Smooth muscle cell (in vitro differentiated cells): ENCODE data around the gene ACOXL. TPM values are rescaled to one million over a fixed set of nuclear protein-coding genes. Genes with fewer than 3 reads are reported as not detected.

Source experiments
- DNase-seq: peaks from one replicate; lab custom pipeline; 2025; ENCODE audit not compliant: unreplicated experiment; lab: John Stamatoyannopoulos, UW
- H2AFZ ChIP-seq: fragments of 200-600 bp; sonication (generic); 2 replicates; pipeline ENCODE4 v1.6.0; 2016; ENCODE audit warnings: antibody characterized with exemption, low read depth, mild to moderate bottlenecking
- H3F3A ChIP-seq: fragments of 200-600 bp; sonication (generic); 2 replicates; pipeline ENCODE4 v1.6.0; 2017; ENCODE audit warnings: antibody characterized with exemption, low read depth
- H3K27ac ChIP-seq: fragments of 200-600 bp; sonication (generic); 2 replicates; pipeline ENCODE4 v1.5.1; 2016; ENCODE audit warnings: low read depth, mild to moderate bottlenecking
- H3K27me3 ChIP-seq: fragments of 200-600 bp; sonication (generic); 2 replicates; pipeline ENCODE4 v1.6.1; 2016; ENCODE audit warnings: low read depth, mild to moderate bottlenecking
- H3K36me3 ChIP-seq: fragments of 200-600 bp; sonication (generic); 2 replicates; pipeline ENCODE4 v1.5.1; 2016; ENCODE audit warnings: low read depth
- H3K4me1 ChIP-seq: fragments of 200-600 bp; sonication (generic); 2 replicates; pipeline ENCODE4 v1.5.1; 2016; ENCODE audit warnings: low read depth
- H3K4me2 ChIP-seq: fragments of 200-600 bp; sonication (generic); 2 replicates; pipeline ENCODE4 v1.6.0; 2016; ENCODE audit warnings: mild to moderate bottlenecking
- H3K4me3 ChIP-seq: fragments of 200-600 bp; sonication (generic); 2 replicates; pipeline ENCODE4 v1.5.1; 2016; ENCODE audit warnings: mild to moderate bottlenecking
- H3K79me2 ChIP-seq: fragments of 200-600 bp; sonication (generic); 2 replicates; pipeline ENCODE4 v1.6.0; 2016; ENCODE audit warnings: low read depth, mild to moderate bottlenecking
- H3K9ac ChIP-seq: fragments of 200-600 bp; sonication (generic); 2 replicates; pipeline ENCODE4 v1.6.0; 2016; ENCODE audit warnings: low read depth
- H3K9me3 ChIP-seq: fragments of 200-600 bp; sonication (generic); replicated peaks from 2 replicates; pipeline ENCODE4 v1.5.1; 2016; ENCODE audit warnings: low read depth
- H4K20me1 ChIP-seq: fragments of 200-600 bp; sonication (generic); 2 replicates; pipeline ENCODE4 v1.6.0; 2016; ENCODE audit warnings: low read depth
- CTCF ChIP-seq: fragments of 200-600 bp; sonication (generic); IDR thresholded peaks from 2 replicates; pipeline ENCODE4 v1.5.1; 2017; ENCODE audit warnings: borderline replicate concordance, mild to moderate bottlenecking, antibody characterized with exemption; ENCODE audit not compliant: insufficient read depth, poor library complexity, severe bottlenecking
- WGBS: methylation state at CpG from one replicate; pipeline ENCODE4 v1.1.7; 2016; ENCODE audit warnings: low lambda C conversion rate; 5-methylcytosine and 5-hydroxymethylcytosine counted together
- polyA plus RNA-seq: library from polyadenylated mRNA; unstranded; fragments of >200 nt; fragmentation: Nextera tagmentation; extraction: Ambion mirVana; gene quantifications from 2 replicates; pipeline ENCODE4 v1.2.1, GENCODE V29; 2016
- total RNA-seq: library from RNA; depleted of rRNA; stranded (reverse); fragments of >200 nt; gene quantifications from 2 replicates; pipeline ENCODE4 v1.2.3, GENCODE V29; 2014

ACOXL gene
- total and polyA plus RNA-seq, 2 experiments from 2014 or later: not detected

GRCh38 chr2:110764931-110765330, 32.6 kb downstream of the ACOXL start:
- Histone ChIP-seq H3K4me2 (no peak overlapping the region), H2AFZ (no peak overlapping the region), H3K36me3 (no peaks in the 10 kb centered on the region), H4K20me1 (no peaks in the 10 kb centered on the region), H3K9me3 (no peaks in the 10 kb centered on the region), H3K27ac (no peak overlapping the region), H3K9ac (no peak overlapping the region), H3F3A (no peaks in the 10 kb centered on the region), H3K27me3 (peaks cover 61% of the 10 kb centered on the region), H3K79me2 (no peaks in the 10 kb centered on the region), H3K4me1 (peaks cover 5% of the 10 kb centered on the region), H3K4me3 (no peak overlapping the region)
- WGBS: 88% methylated on average over 1 of the region's 1 CpG
- DNase-seq: no peak
- TF ChIP-seq CTCF: no peak

GRCh38 chr2:110766291-110766690, 33.9 kb downstream of the ACOXL start:
- no peak for DNase-seq
- Histone ChIP-seq H3K4me2 (no peak overlapping the region), H3K4me3 (no peak overlapping the region), H3K9me3 (no peaks in the 10 kb centered on the region), H3K9ac (no peak overlapping the region), H3K36me3 (no peaks in the 10 kb centered on the region), H3K4me1 (peaks cover 5% of the 10 kb centered on the region), H4K20me1 (no peaks in the 10 kb centered on the region), H3K27me3 (peaks cover 64% of the 10 kb centered on the region), H3K27ac (no peak overlapping the region), H3F3A (no peaks in the 10 kb centered on the region), H2AFZ (no peak overlapping the region), H3K79me2 (no peaks in the 10 kb centered on the region)
- WGBS: 87% methylated on average over 3 of the region's 3 CpGs
- TF ChIP-seq CTCF: no peak

GRCh38 chr2:110768591-110768990, 36.2 kb downstream of the ACOXL start:
- H2AFZ ChIP-seq: no peak overlapping the region
- DNase-seq: no peak
- no peaks in the 10 kb centered on the region for H3K79me2 ChIP-seq
- no peak overlapping the region for H3K9ac ChIP-seq
- H3K4me2 ChIP-seq: no peak overlapping the region
- no peaks in the 10 kb centered on the region for H3K9me3 ChIP-seq
- H3K4me1 ChIP-seq: peaks cover 13% of the 10 kb centered on the region
- no peak overlapping the region for H3K27ac ChIP-seq
- H3K36me3 ChIP-seq: no peaks in the 10 kb centered on the region
- 57% methylated on average over 10 of the region's 10 CpGs for WGBS
- peaks cover 81% of the 10 kb centered on the region for H3K27me3 ChIP-seq
- H3K4me3 ChIP-seq: no peak overlapping the region
- H3F3A ChIP-seq: no peaks in the 10 kb centered on the region
- no peak for TF ChIP-seq CTCF
- H4K20me1 ChIP-seq: no peaks in the 10 kb centered on the region

GRCh38 chr2:110770404-110770958, 38.1 kb downstream of the ACOXL start:
- Histone ChIP-seq H3K36me3 (no peaks in the 10 kb centered on the region), H3K27ac (no peak overlapping the region), H3K9me3 (no peaks in the 10 kb centered on the region), H3K4me1 (peaks cover 13% of the 10 kb centered on the region), H4K20me1 (no peaks in the 10 kb centered on the region), H3K27me3 (peaks cover 87% of the 10 kb centered on the region), H3K9ac (no peak overlapping the region), H3K4me2 (peak overlapping the region; percentile 32), H2AFZ (no peak overlapping the region), H3K4me3 (no peak overlapping the region), H3K79me2 (no peaks in the 10 kb centered on the region), H3F3A (no peaks in the 10 kb centered on the region)
- 58% methylated on average over 16 of the region's 16 CpGs for WGBS
- TF ChIP-seq CTCF: no peak
- no peak for DNase-seq
